Activated CD4-positive, CD25-positive, alpha-beta regulatory T cell treated with anti-CD3 and anti-CD28 coated beads, Interleukin-2, amount 50 U/mL, for 24 hours (primary cell): Measurements from ENCODE around the gene DEDD2.

Experiments used
- ATAC-seq, 2 donors: fragments of 150-1000 bp; cut with Tn5 transposase; one replicate each; pipeline ENCODE4 v1.10.0; 2021; ENCODE audit warnings: mild to moderate bottlenecking in 1 of 2, moderate library complexity in 1 of 2

Gene DEDD2

DNA sequence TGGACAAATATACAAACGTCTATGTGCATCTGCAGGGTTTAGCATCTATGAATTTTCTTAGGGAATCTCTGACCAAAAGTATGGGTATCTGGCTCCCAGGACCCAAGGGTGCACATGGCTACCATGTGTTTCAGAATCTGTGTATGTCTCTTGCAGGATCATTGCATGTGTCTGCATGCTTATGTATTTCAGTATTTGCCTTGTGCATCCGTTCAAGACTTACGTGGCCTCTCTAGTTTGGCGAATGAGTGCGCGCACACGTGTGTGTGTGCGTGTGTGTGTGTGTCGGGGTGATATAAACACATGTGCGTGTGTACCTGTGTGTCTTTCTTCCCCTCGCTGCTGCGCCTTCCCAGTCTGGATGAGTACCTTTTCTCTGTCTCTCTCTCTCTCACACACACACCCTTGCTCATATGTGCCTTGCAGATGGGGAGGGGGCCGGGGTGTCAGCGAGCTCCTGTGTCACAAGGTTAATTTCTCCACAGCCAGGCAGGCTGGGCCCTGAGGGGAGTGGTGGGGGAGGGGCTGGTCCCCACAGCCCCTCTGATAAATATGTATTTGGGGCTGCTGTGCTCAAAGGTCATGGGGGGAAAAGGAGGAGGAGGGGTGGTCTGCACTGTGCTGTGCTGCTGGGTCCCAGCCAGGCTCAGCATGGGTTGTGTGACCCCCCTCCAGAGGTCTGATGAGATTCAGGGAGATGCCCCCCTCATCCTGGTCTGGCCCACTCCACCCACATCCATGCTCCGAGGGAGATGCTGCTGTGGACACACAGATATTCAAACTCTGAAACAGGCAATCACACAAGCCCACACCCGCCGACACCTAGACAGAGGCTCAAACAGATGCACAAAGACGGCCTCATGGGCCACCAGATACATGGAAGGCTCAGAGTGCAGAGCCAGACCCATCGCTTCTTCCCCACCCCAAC, 47.7 kb downstream of the DEDD2 start:
- no peak for ATAC-seq

DNA sequence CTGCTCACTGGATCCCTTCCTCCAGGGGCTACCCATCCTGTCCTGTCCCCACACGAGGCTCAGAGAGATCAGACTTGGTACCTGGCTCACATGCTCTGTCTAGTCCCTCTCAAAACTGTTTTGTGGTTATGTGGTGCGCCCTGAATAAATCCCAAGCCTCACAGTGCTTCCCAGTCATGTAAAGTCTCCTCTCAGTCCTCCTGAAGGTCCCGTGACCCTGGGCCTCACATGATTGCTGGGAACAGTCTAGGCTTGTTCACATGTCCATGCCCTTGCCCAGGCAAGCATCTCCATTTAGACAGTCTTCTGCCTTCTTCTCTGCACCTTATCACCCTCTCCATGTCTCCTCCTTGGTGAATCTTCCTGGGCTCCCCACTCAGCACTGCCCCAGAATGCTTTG, 49.3 kb downstream of the DEDD2 start:
- no peak for ATAC-seq

DNA sequence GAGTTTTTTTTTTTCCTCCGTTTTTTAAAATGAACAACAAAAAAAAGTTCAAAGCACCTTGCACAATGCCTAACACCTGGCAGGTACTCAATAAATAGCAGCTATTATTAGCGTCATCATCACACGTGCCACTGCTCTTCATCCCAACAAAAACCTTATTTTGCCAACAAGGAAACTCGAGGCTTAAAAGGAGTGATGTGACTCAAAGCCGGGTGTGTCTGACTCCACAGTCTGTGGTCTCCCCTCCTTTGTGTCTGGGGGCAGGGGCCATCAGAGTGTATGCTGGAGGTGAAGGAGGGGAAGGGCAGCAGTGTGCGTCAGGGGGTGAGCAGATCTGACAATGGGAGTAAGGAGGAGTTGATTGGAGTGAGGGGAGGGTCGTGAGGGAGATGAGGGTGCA, 51.2 kb downstream of the DEDD2 start:
- no peak for ATAC-seq

DNA sequence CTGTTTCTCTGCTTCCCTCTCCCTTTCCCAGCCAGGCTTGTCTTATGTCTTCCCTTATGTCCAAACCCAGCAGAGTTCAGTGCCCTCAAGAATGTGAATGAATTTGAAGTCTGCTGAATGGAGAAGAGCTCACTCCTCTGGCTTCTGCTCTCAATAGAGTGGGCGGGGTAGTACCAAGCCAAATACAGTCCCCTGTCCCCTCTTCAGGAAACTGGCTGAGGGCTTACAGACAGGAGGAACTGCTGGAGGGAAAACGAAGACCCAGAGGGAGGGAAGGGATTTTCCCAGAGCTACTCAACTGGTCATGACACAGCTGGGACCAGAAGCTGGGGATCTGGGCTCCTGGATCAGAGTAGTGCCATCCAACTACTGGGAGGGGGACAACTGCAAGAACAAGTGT, 52.3 kb downstream of the DEDD2 start:
- no peak for ATAC-seq

DNA sequence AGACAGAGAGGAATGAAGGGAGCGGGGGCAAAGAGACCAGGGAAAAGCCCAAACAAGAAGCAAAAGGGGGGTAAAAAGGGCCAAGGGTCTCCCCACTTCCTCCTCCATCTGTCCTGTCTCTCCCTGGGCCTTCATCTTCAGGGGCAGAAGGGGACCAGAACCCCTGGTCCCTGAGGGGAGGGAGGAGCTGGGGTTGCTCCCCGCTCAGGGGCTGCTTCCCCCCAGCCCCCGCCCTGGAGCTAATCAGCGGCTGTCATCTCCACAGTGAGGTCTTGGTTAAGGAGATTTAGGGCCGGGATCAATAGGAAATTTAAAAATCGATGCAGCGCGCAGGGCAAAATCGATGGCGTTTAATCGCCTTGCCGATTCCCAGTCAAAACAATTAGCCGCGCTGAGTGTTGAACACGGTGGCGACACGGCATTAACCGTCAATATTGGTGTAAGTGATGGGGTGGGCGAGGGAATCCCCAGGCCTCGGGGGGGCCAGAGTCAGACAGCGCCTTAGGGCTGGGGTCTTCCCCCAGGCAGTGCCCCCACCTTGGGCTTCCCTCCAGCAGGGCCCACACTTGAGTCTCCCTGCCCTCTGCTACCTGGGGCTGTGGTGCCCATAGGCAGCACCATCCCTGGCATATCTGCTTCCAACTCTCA, 55.7 kb downstream of the DEDD2 start:
- ATAC-seq, result no peak

DNA sequence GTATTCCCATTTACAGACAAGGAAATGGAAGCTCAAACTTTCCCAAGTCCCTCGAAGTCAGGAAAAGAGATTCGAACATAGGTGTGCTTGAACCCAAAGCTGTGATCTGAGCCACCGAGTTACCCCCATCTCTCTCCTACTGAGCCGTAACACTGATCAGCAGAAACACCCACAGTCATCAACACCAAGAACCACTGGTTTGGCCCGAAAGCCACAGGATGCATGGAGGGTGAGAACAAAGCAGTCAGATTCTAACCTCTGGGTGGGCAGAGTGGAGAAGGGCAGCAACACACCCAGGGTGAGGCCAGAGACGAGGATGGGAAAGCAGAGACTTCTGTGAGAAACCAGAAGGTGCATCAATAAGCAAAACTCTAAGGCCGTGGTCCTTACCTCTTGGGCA, 57.5 kb downstream of the DEDD2 start:
- no peak for ATAC-seq

DNA sequence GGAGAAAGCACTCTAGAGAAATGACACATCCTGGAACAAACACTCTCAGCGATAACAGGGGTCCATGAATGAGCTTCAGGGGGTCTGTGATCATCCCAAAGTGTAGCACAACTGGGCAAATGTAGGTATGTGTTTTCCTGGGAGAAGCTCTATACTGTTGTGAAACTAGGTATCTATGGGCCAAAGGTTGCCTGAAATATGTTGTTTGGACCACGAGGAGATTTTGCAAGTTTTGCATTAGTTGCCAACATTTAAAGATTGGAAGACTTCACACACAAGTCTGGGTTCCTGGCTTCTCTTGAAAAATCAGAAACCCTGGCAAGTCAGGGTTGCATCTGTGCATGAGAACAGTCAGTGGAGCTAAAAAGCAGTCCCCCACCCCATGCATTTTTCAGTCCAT, 58.6 kb downstream of the DEDD2 start:
- no peak for ATAC-seq

DNA sequence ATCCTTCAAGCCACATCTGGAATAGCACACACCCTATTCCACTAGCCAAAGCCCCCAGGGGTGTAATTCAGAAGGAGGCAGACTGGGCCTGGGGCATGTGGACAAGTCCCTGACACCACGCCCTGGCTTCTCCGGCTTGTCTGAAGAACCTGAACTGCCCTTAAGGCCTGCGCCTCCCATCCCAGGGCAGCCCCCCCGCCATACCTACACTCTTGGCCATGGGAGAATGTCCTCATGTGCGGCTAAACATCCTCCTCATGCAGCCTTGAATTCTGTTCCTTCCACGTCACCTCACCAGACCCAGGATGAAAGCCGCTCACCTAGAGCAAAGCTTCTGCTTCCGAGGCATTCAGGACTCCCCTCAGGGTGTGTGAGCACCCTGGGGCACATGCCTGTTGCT, 60.9 kb downstream of the DEDD2 start:
- ATAC-seq, result no peak

DNA sequence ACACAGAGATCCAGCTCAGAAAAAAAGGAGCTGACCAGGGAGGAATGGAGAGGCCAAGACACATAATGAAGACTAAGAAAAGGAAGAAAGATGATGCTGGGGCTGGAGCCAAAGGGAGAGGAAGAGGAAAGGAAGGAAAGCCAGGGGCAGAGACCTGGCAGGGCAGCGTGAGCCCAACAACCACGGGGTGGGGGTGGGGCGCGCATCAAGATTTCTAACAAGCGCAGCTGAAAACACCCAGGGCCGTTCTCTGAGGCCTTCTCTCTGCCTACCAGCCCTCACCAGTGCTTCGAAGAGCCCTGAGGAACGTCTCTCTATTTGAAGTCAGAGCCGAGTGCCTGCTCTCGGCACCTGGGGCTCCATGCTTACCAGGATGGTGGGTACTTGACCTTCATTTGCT, 61.7 kb downstream of the DEDD2 start:
- ATAC-seq, result no peak

DNA sequence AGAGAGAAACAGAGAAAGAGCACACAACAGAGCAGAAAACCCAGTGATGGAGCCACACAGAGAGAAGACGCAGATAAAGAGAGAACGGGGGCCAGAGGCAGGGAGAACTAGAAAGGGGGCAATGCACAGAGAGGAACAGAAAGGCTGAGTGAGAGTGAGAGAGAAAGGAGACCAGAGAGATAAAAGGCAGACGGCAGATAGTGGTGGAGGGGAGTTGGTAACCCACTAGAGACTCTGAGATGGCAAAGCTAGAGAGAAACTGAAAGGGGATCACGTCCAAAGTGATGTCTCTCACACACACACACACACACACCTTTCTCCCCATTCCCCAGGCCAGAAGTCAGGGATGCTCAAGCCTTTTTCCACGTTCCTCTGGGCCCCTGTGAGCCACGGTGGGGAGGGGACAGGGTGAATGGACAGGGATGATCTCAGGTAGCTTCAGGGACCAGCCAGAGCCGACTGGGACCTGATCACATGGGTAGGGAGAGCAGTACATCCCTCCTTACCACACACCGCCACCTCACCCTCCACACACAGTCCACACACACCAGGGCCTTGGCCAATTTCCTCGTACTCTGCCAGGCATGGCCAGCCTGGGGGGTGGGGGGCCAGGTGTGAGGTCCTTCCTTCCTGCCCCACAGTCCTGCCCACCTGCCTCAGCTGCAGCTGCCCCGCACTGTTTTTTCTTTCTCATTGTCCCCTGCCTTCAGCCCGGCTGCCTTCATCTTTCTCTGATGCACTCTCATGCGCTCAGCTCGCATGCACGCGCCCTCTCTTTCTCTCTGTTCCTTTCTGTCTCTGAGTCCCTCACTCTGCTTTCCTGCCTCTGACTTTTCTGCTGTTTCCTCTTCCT, 62.8 kb downstream of the DEDD2 start:
- ATAC-seq, result peak; percentile 55 to 56

DNA sequence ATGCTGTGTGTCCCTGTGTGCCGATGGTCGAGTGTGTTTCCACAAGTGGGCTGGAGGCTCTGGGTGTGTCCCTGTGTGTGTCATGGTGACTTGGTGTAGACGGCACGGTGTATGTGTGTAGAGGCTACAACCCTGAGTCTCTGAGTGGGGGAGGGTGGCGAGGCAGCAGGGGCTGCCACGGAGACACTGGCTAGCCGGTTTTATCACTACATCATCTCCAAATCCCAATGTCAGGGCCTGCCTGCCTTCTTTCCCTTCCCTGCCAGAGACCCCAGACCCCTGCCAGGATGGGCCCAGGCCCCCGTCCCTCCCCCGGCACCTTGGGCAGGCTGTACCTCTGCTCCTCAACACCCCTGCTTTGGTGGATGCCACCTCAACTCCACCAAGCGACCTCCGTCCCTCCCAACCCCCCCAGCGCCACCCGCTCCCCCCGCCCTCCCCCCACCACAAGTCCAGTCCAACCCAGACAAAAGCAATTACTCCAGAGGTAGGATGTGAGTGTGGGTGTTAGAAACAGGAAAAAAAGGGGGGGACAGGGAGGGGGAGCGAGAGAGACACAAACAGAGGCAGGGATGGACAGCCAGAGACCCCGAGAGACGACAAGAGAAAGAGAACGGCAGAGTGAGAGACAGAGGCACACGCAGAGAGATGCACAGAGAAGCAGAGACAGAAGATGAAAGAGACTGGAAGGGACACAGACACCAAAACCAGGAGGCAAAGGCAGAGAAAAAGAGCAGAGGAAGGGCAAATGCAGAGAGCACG, 63.6 kb downstream of the DEDD2 start:
- ATAC-seq, result no peak

DNA sequence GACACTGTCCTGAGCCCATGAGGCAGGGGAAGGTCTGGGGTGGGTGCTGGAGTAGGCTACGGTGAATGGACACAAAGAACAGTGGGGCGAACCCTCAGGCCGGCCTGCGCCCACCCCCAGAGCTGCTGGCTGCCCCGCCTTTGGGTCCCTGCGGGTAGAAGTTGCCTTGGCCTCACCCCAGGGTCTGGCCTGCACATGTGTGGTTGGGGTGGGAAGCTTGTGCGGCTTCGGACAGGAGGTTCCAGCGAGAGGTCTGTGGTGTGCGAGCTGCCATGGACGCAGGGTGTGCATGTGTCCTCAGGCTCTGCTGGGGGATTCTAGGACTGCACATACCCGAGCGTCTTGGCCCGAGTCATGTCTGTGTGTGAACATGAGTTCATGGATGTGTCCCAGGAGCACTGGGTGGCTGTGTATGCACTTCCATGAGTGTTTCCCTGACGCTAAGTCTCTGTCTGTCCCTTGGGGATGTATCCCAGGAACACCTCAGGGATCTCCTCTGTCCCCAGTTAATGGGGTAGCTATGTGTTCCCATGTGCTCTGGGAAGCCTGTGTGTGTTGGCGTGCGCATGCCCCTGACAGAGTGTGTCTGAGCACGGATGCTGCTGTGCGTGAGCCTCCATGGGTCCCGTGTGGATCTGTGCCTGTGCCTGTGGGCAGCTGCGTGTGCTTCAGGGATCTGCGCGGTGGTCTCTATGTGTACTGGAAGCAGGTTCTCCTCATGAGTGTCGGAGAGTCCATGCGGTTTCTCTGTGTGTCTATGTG, 64.4 kb downstream of the DEDD2 start:
- ATAC-seq, result no peak

DNA sequence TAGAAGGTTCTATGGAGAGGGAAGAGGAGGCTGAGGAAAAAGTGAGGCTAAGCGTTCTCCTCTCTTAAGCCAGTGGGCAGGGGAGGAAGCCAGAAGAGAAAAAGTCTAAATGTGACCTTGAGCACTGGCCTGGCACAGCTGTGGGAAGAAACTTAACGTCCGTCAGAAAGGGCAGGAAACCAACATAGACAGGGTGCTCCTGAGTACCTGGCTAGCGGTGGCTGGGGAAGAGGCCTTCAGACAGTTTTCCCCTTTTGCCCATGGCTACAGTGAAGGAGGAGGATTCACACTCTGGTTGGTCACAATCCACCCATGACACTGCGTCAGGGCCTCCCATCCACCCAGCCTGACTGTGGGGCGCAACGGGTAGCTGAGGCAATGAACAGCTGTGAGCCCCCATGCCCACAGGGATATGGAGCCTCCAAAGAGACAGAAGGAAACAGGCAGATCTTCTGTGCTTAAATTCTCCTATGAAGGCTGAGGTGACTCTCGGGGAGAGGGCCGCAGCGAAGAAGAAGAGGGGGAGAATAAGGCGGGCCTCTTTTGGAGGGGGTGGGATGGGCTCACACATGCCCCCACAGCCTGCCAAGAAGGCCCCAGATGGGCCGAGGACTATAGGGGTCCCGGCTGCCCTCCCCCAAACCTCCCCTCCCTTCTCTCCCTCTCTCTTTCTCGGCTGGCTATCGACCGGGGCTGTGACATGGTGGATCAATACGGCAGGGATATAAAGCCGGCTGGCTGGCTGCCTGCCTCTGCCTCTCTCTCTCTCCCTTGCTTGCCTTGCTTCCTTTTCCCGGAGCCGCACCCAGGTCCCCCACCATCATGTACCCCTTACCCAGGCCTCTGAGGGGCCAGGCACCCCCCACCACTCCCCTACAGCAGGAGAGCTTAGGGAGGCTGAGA, 65.4 kb downstream of the DEDD2 start:
- no peak for ATAC-seq

DNA sequence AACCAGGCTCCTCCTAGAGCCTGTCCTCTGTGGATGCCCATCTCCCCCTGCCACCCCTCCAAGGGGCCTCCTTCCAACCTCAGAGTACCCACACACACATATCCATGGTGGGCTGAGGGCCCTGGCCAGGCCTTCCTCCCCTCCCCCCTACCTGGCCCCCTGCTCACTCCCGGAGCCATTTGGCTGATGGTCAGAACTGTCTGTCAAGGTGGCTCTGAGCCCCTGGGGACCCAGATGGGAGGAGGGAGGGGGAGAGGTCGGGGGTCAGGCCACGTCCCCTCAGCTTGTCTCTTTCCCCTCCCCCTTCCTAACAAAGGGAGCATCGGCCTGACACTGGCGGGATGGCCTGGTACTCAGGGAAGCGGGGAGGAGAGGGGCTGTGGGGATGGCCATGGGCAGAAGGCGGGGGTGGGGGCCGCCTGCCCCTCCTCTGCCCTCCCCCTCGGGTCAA, 66.5 kb downstream of the DEDD2 start:
- no peak for ATAC-seq

DNA sequence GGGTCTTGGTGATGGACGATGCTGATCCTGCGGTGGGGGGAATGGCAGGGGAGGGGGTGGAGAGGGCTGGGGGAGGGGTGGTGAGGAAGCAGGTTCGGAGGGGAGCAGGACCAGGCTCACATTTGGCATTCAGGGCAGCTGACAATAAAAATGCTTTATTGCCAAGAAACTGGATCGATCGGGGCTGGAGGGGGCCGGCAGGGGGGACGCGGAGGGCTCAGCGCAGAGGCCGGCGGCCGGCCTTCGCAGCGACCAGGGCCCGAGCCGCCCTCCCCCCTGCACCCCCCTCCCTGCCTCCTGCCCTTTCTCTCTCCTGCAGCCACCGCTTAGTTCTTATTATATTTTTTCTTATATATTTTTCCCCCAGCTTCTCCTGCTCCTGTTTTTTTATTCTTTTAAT, 67.1 kb downstream of the DEDD2 start:
- ATAC-seq, result no peak

DNA sequence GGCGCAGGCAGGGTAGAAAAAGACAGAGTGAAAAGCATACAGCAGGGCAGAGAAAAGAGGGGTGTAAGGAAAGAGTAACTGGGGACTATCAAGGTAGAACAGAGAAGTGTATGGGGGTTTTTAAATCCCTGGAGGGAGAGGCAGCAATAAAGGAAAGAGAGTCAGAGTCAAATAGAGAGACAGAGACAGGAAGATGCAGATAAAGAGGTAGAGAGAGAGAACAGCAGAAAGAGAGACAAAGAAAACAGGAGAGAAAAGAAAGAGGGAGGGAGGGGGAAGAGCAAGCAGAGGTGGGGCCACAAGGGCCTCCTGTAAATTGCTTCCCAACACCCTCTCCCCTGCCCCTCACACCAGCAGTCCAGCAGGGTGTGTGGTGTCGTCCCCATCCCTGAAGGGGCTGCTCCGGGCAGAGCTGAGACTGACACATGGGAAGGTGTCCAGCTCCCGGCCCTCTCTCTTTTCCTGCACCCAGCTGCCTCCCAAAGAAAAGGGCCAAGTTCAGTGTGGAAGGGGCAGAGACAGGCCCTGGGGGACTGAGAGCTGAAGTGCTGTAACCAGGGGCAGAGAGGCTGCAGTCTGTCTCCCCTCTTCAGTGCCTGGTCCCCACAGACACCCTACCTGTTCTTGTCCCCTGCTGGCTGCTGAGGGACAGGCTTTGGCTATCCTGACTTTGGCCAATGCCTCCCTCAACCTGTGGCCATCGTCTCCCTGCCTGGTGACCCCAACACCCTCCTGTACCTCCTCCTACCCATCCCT, 67.9 kb downstream of the DEDD2 start:
- no peak for ATAC-seq
